ENCODE measurements around the gene PAIP2B. TPM values are rescaled to one million over a fixed set of nuclear protein-coding genes. Genes with fewer than 3 reads are reported as not detected.
A peak's percentile ranks its signal among the peaks of the same experiment; 100 is the strongest.
"Not testable (repeated sequence)": the region's sequence is repeated elsewhere in the genome, so short reads cannot be mapped to it uniquely, and the experiment has no call there.

The PAIP2B gene
- total RNA-seq, 1 donor from 2014 or later, result 17.1 TPM

DNA sequence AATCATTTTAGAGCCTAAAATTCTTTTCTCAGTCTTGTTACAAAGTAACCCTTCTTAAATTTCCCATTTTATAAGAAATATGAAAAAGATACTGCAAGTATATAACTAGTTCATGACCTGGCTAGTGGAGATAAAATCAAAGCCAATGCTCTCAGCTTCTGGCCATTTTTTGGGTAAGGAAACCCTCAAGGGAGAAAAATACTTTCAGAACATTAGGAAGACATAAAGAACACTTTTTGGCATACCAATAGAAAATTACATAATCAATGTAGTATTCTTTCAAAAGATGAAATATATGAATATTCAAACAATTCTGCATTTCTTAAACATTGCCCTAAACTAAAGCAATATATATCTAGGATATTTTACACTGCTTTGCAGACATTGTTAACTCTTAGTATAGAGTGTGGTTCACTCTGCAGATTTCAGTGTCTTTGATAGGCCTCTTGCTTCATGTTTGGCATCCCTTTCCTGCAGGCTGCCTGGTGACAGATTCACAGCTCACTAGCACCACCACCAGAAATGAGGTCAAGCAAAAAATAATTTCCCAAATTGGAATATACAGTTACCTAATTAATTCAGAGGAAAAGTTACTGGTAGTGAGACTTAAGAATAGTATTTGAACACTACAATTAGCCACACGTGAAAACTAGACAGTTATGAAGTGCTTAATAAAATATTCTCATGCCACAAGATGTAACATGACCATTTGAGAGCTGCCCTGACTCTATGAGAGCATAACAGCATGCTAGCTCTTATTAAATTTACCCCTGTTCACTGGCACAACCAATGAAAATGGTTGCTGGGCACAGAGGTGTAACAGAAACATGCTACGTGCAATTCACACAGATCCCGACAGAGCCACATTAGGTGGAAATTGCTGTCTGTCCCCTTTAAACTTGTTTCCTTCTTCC lies 36.0 kb downstream of the PAIP2B start:
- Histone ChIP-seq H3K36me3 (no peaks in the 10 kb centered on the region), H3K27ac (no peak overlapping the region), H3K79me2 (ENCODE audit: low read depth) (no peaks in the 10 kb centered on the region), H3F3A (ENCODE audit: low read depth) (no peaks in the 10 kb centered on the region), H3K4me1 (no peaks in the 10 kb centered on the region), H3K27me3 (no peaks in the 10 kb centered on the region), H3K9me3 (ENCODE audit: low read depth) (no peaks in the 10 kb centered on the region), H4K20me1 (ENCODE audit: low read depth) (no peaks in the 10 kb centered on the region), H2AFZ (replicated peaks) (no peak overlapping the region), H3K9ac (no peak overlapping the region), H3K4me3 (no peak overlapping the region), H3K4me2 (no peak overlapping the region)
- no peak for DNase-seq (ENCODE audit: low spot score)
- TF ChIP-seq EZH2phosphoT487 (IDR thresholded peaks at IDR 0.05), result no peak
- no peak for TF ChIP-seq EZH2 (IDR thresholded peaks at IDR 0.05)
- TF ChIP-seq, protein P1, sequence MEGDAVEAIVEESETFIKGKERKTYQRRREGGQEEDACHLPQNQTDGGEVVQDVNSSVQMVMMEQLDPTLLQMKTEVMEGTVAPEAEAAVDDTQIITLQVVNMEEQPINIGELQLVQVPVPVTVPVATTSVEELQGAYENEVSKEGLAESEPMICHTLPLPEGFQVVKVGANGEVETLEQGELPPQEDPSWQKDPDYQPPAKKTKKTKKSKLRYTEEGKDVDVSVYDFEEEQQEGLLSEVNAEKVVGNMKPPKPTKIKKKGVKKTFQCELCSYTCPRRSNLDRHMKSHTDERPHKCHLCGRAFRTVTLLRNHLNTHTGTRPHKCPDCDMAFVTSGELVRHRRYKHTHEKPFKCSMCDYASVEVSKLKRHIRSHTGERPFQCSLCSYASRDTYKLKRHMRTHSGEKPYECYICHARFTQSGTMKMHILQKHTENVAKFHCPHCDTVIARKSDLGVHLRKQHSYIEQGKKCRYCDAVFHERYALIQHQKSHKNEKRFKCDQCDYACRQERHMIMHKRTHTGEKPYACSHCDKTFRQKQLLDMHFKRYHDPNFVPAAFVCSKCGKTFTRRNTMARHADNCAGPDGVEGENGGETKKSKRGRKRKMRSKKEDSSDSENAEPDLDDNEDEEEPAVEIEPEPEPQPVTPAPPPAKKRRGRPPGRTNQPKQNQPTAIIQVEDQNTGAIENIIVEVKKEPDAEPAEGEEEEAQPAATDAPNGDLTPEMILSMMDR (IDR thresholded peaks at IDR 0.05), result peak; percentile 15
- Mint-ChIP-seq H3K4me3 (no peak overlapping the region), H3K4me1 (no peaks in the 10 kb centered on the region), H3K27me3 (ENCODE audit: insufficient read depth, low read depth) (peaks cover 2% of the 10 kb centered on the region), H3K9me3 (peaks cover 4% of the 10 kb centered on the region), H3K36me3 (peaks cover 3% of the 10 kb centered on the region), H3K27ac (no peak overlapping the region)

DNA sequence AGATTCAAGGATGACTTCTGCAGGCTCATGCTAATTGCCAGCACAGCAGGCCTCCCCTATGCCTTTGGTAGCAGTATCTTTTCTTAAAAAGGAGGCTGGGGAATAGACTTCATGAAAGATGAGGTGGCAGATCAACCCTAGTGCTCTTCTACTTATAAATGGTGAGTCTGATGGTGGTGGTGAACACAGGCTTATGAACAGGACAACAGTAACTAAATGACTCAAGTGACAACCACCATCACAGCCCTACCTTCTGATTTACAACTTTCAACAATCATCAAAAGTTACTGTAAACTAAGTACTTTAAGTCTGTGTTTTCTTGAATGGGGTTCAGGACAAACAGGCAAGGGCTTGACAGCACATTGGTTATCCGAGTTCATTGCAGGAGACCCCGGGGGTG lies 39.3 kb downstream of the PAIP2B start:
- Histone ChIP-seq H3K79me2 (ENCODE audit: low read depth) (no peaks in the 10 kb centered on the region), H3K9ac (no peak overlapping the region), H2AFZ (replicated peaks) (no peak overlapping the region), H3K4me2 (no peak overlapping the region), H3K9me3 (ENCODE audit: low read depth) (no peaks in the 10 kb centered on the region), H3K27ac (no peak overlapping the region), H3K4me1 (no peaks in the 10 kb centered on the region), H3K4me3 (no peak overlapping the region), H3K27me3 (no peaks in the 10 kb centered on the region), H3K36me3 (no peaks in the 10 kb centered on the region), H4K20me1 (ENCODE audit: low read depth) (no peaks in the 10 kb centered on the region), H3F3A (ENCODE audit: low read depth) (no peaks in the 10 kb centered on the region)
- Mint-ChIP-seq H3K9me3 (no peaks in the 10 kb centered on the region), H3K4me1 (no peaks in the 10 kb centered on the region), H3K27ac (no peak overlapping the region), H3K4me3 (no peak overlapping the region), H3K27me3 (ENCODE audit: insufficient read depth, low read depth) (peaks cover 2% of the 10 kb centered on the region), H3K36me3 (peaks cover 2% of the 10 kb centered on the region)
- TF ChIP-seq EZH2 (IDR thresholded peaks at IDR 0.05), result no peak
- no peak for TF ChIP-seq EZH2phosphoT487 (IDR thresholded peaks at IDR 0.05)
- TF ChIP-seq, protein P1 (IDR thresholded peaks at IDR 0.05), result no peak
- no peak for DNase-seq (ENCODE audit: low spot score)

DNA sequence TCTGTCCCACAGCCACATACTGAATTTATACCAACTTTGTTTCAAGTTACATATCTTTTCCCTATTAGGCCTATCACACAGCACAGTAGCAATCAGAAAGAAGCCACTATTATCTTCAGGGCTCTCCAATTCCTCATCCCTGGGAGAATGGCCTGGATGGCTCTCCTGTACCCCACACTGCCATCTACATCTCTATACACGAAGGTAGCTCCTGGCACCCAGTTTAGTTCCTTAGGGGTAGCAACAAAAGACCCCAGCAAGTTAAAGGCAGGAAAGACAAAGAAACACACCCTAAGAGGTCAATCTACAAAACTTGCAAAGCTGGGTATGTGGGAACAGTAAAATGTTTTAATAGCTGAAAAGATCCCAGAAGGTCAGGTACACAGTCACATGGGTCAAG lies 39.9 kb downstream of the PAIP2B start:
- H4K20me1 ChIP-seq (ENCODE audit: low read depth), result no peaks in the 10 kb centered on the region
- H3K27me3 ChIP-seq, result no peaks in the 10 kb centered on the region
- no peaks in the 10 kb centered on the region for H3K36me3 ChIP-seq
- H2AFZ ChIP-seq (replicated peaks), result no peak overlapping the region
- H3K4me3 ChIP-seq, result no peak overlapping the region
- H3K9me3 Mint-ChIP-seq, result no peaks in the 10 kb centered on the region
- H3K27ac ChIP-seq, result no peak overlapping the region
- no peaks in the 10 kb centered on the region for H3K4me1 ChIP-seq
- H3K27ac Mint-ChIP-seq, result no peak overlapping the region
- no peaks in the 10 kb centered on the region for H3K9me3 ChIP-seq (ENCODE audit: low read depth)
- H3F3A ChIP-seq (ENCODE audit: low read depth), result no peaks in the 10 kb centered on the region
- TF ChIP-seq, protein P1 (IDR thresholded peaks at IDR 0.05), result no peak
- no peak for TF ChIP-seq EZH2 (IDR thresholded peaks at IDR 0.05)
- no peak for DNase-seq (ENCODE audit: low spot score)
- peaks cover 2% of the 10 kb centered on the region for H3K27me3 Mint-ChIP-seq (ENCODE audit: insufficient read depth, low read depth)
- H3K79me2 ChIP-seq (ENCODE audit: low read depth), result no peaks in the 10 kb centered on the region
- no peak overlapping the region for H3K9ac ChIP-seq
- peaks cover 2% of the 10 kb centered on the region for H3K36me3 Mint-ChIP-seq
- H3K4me1 Mint-ChIP-seq, result no peaks in the 10 kb centered on the region
- no peak overlapping the region for H3K4me2 ChIP-seq
- H3K4me3 Mint-ChIP-seq, result no peak overlapping the region

DNA sequence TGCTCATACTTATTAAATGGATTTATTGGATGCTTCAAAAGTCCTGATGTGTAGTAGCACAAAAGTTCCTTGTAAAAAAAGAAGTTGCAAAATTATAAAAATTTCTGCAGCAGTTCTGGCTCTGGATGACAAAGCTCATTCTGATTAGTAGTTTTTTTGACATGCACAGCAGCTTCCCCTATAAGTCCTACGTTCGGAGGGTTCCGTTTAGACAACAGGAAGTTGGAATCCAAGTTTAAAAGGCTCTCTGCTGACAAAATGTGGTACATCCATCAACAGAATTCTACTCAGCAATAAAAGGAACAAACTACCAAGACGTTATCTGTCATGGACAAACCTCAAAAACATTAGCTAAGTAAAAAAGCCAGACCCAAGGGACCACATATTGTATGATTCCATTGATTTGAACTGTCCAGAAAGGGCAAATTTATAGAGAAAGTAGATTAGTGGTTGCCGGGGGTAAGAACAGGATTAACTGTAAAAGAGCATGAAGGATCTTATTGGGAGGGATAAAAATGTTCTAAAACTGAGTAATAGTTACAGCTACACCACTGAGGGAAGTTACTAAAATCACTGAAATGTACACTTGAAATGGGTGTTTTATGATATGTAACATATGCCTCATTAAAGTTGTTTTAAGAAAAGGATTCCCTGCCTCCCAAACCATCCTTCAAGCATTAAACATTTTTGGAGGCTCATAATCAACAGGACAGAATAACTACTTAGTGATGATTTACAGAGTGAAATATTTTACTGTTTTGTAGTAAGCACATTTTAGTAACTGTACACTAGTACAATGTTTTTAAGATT lies 43.4 kb downstream of the PAIP2B start:
- H3K4me1 ChIP-seq; H3K9me3 Mint-ChIP-seq; DNase-seq (ENCODE audit: low spot score); H3K4me1 Mint-ChIP-seq; H3K79me2 ChIP-seq (ENCODE audit: low read depth); H3K4me3 Mint-ChIP-seq; H3K27me3 Mint-ChIP-seq (ENCODE audit: insufficient read depth, low read depth); H3K27ac Mint-ChIP-seq; H3K36me3 Mint-ChIP-seq; H3K9me3 ChIP-seq (ENCODE audit: low read depth); H3K9ac ChIP-seq; H3K27ac ChIP-seq; H3K27me3 ChIP-seq; H4K20me1 ChIP-seq (ENCODE audit: low read depth); H3K36me3 ChIP-seq; H3F3A ChIP-seq (ENCODE audit: low read depth); H2AFZ ChIP-seq (replicated peaks); H3K4me2 ChIP-seq; H3K4me3 ChIP-seq: not testable (repeated sequence)
